ENCODE data around the gene PHLDB2. TPM values are rescaled to one million over a fixed set of nuclear protein-coding genes. Genes with fewer than 3 reads are reported as not detected.
A peak's percentile ranks its signal among the peaks of the same experiment; 100 is the strongest.

The PHLDB2 gene
- total and polyA plus RNA-seq, 8 donors, result 10.6 to 149 (median 29.0) TPM

- no peak overlapping the region for H3K4me3 ChIP-seq
- no peak for DNase-seq
- no peak overlapping the region for H3K27ac ChIP-seq
- peaks cover 9 to 38% (median 22%) of the 10 kb centered on the region in 4 donors for H3K4me1 ChIP-seq
- WGBS, 5 donors, result 64 to 80% (median 71%) methylated on average over 6 of the region's 6 CpGs
- TF ChIP-seq CTCF (IDR thresholded peaks at IDR 0.05) (no peak), POLR2A (IDR thresholded peaks at IDR 0.05) (no peak), POLR2AphosphoS5 (IDR thresholded peaks at IDR 0.05) (no peak), EP300 (IDR thresholded peaks at IDR 0.05) (no peak)
- no peaks in the 10 kb centered on the region for H3K36me3 ChIP-seq
- no peaks in the 10 kb centered on the region for H3K27me3 ChIP-seq
- intact Hi-C loops (cut with DNase I; ENCODE audit: low total_unique reads), result no loop called here
- H3K9me3 ChIP-seq, result no peaks in the 10 kb centered on the region
Measured at GRCh38 chr3:112011376-112011940, 152.4 kb downstream of the PHLDB2 start.

GRCh38 chr3:112012205-112012992 is 153.3 kb downstream of the PHLDB2 start:
- Histone ChIP-seq H3K4me3 (no peak overlapping the region), H3K36me3 (no peaks in the 10 kb centered on the region), H3K27me3 (no peaks in the 10 kb centered on the region), H3K4me1 (peaks cover 9 to 37% (median 22%) of the 10 kb centered on the region in 4 donors), H3K9me3 (no peaks in the 10 kb centered on the region), H3K27ac (no peak overlapping the region)
- DNase-seq, result no peak
- intact Hi-C loops (cut with DNase I; ENCODE audit: low total_unique reads), result no loop called here
- no peak for TF ChIP-seq EP300 (IDR thresholded peaks at IDR 0.05)
- TF ChIP-seq POLR2A (IDR thresholded peaks at IDR 0.05), result no peak
- TF ChIP-seq CTCF (IDR thresholded peaks at IDR 0.05), result no peak
- no peak for TF ChIP-seq POLR2AphosphoS5 (IDR thresholded peaks at IDR 0.05)
- WGBS, 5 donors, result 26 to 52% (median 36%) methylated on average over 6 of the region's 6 CpGs

GRCh38 chr3:112013058-112013783 is 154.2 kb downstream of the PHLDB2 start:
- intact Hi-C loops (cut with DNase I; ENCODE audit: low total_unique reads), result no loop called here
- no peaks in the 10 kb centered on the region for H3K27me3 ChIP-seq
- WGBS, 5 donors, result 32 to 38% (median 36%) methylated on average over 19 of the region's 19 CpGs
- H3K4me1 ChIP-seq, result peaks cover 9 to 28% (median 17%) of the 10 kb centered on the region in 4 donors
- DNase-seq, result peak; percentile 67 to 91
- no peak overlapping the region for H3K4me3 ChIP-seq
- peak overlapping the region in 1 of 5 donors; percentile 0 for H3K27ac ChIP-seq
- no peaks in the 10 kb centered on the region for H3K9me3 ChIP-seq
- no peaks in the 10 kb centered on the region for H3K36me3 ChIP-seq
- no peak for TF ChIP-seq POLR2A (IDR thresholded peaks at IDR 0.05)
- no peak for TF ChIP-seq EP300 (IDR thresholded peaks at IDR 0.05)
- TF ChIP-seq POLR2AphosphoS5 (IDR thresholded peaks at IDR 0.05), result peak in 1 of 3 donors; percentile 33
- TF ChIP-seq CTCF (IDR thresholded peaks at IDR 0.05), result peak in 5 of 7 experiments; percentile 53 to 62 (median 57)

GRCh38 chr3:112013784-112014143 is 154.7 kb downstream of the PHLDB2 start:
- Histone ChIP-seq H3K27ac (no peak overlapping the region), H3K4me1 (peaks cover 9 to 27% (median 16%) of the 10 kb centered on the region in 4 donors), H3K9me3 (no peaks in the 10 kb centered on the region), H3K27me3 (no peaks in the 10 kb centered on the region), H3K36me3 (no peaks in the 10 kb centered on the region), H3K4me3 (no peak overlapping the region)
- 33 to 47% (median 43%) methylated on average over 5 of the region's 5 CpGs for WGBS, 5 donors
- no peak for TF ChIP-seq EP300 (IDR thresholded peaks at IDR 0.05)
- no peak for TF ChIP-seq POLR2A (IDR thresholded peaks at IDR 0.05)
- TF ChIP-seq CTCF (IDR thresholded peaks at IDR 0.05), result no peak
- TF ChIP-seq POLR2AphosphoS5 (IDR thresholded peaks at IDR 0.05), result no peak
- no peak for DNase-seq
- intact Hi-C loops (cut with DNase I; ENCODE audit: low total_unique reads), result no loop called here

Data from stomach (tissue), 9 donors.